Left renal cortex interstitium (tissue), 4 donors: ENCODE results near the gene RAB22A. TPM values are rescaled to one million over a fixed set of nuclear protein-coding genes. Genes with fewer than 3 reads are reported as not detected.
A peak's percentile ranks its signal among the peaks of the same experiment; 100 is the strongest.
"Not testable (repeated sequence)": the region's sequence is repeated elsewhere in the genome, so short reads cannot be mapped to it uniquely, and the experiment has no call there.

Experiments used
- DNase-seq, 4 donors: peaks; one replicate each; pipeline ENCODE4 v3.0.0-alpha.2; 2013; ENCODE audit warnings: low read depth in 4 of 4, low spot score in 2 of 4, missing footprints in 1 of 4
- polyA plus RNA-seq, 4 donors: library from polyadenylated mRNA; unstranded; fragments of 120-200 nt; gene quantifications; one replicate each; pipeline ENCODE4 v1.2.1, GENCODE V29; 2013; ENCODE audit not compliant: insufficient read length in 4 of 4

Gene RAB22A
- polyA plus RNA-seq, 4 donors = 16.2 to 24.0 (median 19.1) TPM

DNA sequence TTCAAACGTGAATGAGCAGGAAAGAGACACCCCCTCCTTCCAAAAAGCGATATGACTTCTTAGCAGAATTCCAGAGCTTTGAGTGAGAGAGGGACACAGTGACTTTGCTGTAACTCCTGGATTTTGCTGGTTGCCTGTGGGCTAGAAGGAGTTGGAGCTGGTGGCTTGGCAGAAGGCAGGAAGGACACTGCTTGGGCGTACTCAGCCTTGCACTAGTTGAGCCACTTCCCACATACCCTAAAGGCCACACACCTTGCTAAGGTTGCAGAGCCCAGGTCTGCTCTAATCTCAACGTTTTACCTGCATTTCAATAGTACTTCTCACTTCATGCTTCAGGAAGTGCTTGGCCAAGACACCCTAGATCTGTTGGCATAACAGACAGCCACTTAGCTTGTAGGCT is 30.6 kb downstream of the RAB22A start:
- no peak for DNase-seq

DNA sequence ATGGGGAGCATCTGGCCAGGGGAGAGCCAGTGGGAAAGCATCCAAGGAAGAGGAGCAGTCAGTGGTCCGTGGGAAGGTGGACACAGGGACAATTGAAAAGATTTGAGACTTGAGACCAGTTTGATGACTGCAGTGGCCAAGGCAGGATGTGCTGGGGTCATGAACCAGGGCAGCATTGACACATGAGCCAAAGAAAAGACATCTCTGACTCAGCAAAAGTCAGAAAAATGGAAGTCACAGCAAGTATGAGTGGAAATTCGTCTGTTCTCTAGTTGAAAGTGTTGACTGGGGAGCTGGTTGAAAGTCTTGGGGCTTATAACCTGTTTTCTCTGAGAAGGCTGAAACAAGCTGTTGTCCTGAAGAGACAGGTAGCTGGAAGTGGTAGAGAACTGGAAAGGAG is 31.3 kb downstream of the RAB22A start:
- no peak for DNase-seq

DNA sequence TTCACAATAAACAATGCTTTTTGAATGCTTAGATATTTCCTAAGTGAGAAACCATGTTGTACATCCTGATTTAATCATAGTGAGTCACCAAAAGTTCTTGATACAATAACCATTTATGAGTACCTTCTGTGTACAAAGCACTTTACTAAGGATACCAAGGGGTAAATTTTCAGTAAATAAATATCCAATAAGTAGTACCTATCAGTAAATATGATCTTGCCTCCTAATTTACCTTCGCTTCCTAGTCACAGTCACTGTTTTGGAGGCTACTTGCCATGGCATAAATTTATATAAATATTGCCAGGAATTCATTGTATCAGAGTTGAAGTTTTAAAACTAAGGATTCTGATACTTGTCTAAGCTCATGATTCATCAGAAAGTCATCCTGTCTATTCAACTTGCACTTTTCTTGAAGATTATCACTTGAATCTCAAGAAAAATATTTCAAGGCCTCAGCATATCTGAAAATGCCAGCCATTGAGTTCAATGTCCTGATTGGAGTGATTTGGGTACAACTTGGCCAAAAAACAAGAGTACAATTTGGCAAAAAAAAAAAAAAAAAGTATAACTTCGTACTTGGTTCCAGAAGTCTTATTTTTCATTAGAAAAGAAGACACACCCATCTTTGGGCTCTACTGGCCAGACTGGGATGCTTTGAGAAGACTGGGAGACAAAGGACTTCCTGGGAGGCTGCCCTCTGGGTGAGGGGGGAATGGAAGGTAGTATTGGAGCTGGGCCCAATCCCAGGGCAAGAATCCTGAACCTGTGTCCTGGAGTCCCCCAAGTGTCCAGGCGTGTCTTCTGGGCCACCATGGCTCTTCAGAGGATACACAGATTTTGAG is 32.8 kb downstream of the RAB22A start:
- DNase-seq = no peak

DNA sequence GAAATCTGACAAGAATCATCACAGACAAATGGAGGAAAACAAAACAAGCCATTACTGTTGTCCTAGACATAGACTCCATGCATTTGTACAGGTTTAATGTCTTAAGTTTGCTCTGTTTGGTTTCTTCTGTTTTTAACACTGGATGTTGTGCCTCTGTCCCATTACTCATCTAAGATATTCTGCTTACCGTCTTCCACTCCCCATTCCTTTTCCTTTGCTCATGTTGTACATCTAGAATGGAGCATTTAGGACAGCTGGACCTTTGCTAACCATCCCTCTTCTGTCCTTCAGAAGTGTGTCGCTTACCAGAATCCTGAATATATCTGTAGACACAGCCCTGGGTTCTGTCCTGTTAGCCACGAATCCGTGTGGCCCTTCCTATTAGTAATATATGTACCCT is 35.2 kb downstream of the RAB22A start:
- no peak for DNase-seq

DNA sequence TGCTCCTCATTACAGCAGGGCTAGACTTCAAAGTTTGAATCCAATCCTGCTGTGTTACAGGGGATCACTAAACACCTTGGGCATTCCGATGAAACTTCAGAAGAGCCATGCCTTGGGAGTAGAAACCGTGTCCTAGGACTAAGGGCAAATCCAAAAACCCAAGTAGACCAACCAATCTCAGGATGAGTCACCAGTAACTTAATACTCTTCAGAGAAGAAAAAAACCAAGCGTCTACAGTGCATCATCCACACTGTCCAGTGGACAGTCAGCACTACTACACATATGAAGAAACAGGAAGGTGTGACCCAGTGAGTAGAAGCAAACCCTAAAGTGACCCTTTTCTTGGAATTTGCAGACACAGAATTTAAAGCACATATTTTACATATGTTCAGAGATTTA is 40.1 kb downstream of the RAB22A start:
- DNase-seq = no peak

DNA sequence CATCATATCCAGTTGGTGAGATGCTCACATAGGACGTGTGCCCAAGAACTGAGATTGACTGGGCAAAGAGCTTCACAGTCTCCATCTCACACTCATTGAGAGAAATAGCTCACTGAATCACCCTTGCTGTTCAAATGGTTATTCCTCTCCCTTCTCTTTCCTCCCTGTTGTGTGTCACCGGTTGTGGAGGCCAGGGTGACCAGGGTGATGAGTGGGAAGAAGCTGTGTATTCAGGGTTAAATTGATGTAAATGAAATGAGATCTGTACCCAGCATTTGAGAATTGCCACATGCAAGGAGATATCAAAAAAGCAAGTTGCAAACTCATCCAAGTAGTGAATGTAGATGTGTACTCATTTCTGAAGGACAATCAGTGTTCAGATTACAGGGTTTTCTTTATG is 43.0 kb downstream of the RAB22A start:
- DNase-seq = no peak

DNA sequence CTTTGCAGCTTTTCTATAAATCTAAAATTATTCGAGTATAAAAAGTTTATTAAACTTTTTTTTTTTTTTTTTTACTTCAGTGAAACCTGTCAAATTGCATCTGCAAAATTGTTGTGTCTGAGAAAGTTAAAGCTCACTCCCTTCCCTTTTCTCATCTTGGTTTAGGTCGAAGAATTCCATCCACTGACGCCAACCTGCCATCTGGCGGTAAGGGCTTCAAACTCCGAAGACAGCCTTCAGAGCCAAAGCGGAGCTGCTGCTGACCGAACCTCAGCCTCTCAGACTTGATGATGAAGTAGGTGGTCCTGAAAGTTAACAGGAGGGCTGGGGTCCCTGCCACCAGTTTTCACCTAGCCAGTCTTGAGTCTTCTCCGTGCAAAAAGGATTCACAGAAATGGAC is 49.9 kb downstream of the RAB22A start:
- DNase-seq = no peak

DNA sequence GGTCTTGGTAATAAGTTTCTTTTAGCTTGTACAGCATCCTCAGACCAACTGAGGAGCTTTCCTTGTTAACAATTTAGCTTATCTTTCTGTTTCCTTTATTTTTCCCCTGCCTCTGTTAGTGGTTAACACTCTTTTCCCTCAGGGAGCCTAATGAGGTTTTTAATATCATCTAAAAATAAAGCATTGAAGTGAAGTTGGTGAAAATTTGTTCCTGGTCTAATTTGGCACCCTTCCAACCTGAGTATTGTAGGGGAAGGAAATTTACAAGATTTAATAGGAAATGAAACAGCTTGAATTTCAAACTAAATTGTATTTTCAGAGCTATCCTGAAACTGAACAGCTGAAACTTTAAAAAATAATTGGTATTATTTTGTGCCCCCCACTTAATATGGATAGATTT is 51.4 kb downstream of the RAB22A start:
- no peak for DNase-seq

DNA sequence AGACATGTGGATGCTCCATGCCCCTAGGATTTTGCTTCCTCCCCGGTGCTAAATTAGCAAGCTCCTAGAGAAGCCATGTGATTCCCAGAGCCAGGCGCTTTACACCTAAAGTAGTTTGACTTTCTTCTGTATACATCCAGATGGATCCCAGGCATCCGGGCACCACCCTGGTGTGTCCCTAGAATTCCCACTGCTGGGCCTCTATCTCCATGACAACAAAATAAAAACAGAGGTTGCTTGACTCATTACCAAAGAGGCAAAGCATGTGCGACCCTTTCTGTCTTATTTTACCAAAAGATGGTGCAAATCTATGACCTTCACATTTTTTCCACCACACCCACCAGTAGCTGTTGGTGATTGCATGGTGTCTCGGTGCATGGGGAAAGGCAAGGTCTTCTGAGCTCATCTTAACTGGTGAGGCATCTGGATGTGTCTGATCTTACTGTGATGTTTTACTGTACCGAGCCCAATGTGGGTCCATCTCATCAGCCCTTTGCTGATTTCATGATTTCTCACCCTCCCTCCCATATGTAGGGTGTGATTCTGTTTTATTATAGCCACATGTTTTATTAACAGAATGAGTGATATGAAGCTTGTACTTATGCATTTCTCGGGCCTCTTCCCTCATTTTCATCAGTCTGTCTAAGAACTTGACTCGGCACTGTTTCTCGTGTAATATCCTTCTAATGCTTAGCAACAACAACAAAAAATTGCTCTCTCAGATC is 52.1 kb downstream of the RAB22A start:
- no peak for DNase-seq

DNA sequence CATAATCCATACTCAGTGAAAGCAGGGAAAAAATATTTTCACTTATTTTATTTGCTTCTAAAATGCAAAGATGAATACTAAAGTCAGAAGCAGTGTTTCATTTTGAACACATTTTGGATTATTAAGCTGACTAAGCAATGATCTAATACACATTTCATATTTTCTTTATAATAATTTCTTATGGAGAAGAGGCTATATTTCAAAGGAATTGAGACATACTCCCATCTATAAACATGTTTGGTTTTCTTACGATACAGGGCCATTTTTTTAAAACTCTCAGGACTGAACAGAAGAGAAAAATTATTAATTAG is 52.6 kb downstream of the RAB22A start:
- no peak for DNase-seq

DNA sequence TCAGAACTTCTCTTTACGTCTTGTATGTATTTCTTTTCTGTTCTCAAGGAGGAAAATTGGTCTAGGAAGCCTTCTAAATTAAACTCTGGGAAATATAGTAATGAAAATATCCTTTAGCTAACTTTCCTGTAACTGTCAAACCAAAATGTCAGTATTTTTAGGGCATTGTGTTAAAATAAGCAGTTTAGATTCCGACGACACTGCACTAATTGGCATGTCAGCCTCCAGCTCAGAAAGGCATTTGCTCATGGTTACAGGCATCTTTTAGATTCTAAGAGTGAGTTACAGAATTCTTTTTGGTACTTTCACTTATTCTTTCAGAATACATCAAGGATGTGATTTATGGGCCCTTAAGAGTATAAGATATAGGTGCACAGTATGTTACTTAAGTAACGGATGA is 53.5 kb downstream of the RAB22A start:
- DNase-seq = no peak

DNA sequence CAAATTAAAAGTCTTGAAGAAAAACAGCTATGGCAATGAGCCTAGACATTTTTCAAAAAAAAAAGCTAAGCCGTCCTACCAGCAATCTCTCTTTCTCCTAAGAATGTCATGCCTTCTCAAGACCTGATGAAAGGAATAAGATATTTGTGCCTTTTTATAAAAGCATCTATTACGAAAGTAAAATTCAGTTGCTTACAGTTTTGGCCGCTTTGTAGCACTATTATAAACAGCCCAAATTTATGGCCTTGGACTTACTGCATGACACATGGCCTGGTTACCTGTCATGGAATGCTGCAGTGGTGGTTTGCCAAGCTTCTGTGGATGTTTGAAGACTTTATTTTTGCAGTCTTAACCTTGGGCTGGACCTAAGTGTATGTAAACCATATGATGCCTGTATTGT is 57.4 kb downstream of the RAB22A start:
- DNase-seq = peak in 1 of 4 donors; percentile 36

DNA sequence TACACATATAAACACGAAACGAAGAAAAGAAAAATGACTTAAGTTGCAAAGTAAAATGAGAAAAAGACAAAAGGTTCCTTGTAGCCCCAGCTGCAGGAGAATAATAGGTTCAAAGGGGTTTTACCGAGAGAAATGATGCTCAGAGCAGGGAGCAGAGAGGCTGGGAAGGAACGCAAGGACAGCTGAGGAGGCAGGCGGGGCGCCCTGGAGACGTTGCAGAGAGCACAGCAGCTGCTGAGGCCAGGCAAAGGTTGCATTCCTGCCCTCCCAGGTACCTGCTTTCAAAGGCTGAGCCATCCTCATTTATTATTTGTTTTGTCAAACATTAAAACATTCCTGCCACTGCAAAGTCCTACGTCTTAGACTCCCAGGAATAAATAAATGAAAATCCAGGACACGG is 63.3 kb downstream of the RAB22A start:
- no peak for DNase-seq

DNA sequence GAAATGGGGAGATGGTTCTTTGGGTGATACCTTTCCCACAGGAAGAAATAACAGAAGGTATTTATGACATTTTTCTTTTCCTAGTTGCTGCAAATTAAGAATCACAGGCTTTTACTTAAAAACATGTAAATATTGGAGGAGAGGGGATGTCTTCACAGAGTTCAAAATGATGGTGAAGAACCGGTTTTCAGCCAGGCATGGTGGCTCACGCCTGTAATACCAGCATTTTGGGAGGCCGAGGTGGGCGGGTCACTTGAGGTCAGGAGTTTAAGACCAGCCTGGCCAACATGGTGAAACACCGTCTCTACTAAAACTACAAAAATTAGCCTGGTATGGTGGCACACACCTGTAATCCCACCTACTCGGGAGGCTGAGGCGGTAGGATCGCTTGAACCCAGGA is 63.8 kb downstream of the RAB22A start:
- DNase-seq = not testable (repeated sequence)

DNA sequence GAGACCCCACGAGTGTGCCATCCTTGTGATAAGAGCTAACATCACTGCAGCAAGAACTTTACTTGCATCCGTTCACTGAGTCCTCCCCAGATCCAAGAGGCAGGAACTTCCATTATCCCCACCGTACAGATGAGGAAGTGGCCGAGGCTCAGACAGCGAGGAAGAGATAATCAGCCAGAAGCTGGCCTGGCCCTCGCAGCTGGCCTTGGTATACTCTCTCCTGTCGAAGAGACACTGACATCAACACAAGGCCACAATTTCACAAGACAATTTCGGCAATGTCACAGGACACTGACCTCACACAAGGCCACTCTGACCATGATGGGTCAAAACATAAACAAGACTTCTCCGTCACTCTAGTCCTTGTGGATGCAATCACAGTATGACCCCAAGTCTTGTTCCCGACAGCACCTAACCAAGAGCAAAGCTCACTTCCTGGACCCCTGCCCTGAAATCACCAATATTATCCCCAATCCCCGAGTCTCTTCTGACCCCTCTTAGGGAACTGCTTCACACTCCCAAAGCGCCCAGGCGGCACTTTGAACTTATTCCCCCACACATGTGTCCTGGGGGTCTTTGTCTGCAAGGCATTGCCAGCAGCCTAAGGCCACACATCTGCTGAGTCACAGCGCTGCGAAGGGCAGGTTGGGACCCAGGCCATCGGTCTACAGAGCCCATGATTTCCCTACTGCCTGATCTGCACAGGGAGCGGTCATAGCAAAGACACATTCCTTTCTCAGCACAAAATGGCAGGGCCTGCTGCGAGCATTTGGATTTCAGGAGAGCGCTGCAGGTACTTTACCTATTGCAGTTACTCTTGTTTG is 64.7 kb downstream of the RAB22A start:
- no peak for DNase-seq

DNA sequence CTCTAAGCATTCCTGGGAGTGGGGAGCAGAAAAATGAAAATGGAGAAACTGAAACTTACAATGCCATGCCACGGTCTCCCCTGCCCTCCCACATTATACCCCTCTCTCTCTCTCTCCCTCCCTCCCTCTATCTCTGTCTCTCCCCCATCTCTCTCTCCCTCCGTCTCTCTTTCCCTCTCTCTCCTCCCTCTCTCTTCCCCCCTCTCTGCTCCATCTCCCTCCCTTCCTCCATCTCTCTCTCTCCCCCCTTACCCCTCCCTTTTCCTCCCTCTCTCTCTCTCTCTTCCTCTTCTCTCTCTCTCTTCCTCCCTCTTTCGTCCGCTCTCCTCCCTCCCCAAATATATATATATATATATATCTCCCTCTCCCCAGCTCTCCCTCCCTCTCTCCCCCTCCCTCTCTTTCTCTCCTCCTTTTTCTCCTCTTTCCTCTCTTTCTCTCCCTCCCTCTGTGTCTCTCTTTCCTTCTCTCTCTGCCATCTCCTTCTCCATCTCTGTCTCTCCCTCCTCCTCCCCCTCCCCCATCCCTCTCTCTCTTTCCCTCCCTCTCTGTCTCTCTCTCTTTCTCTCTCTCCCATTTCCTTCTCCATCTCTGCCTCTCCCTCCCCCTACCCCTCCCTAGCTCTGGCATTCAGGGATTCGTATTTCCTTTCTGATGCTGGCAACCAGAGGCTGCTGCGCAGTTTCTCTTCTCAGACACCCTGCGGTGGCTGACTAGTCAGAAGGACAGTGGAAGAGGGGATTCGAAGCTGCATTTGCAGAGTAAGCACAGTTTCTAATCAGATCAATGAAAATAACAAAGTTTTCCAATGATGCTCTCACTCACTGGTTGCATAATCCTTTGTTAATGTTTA is 65.6 kb downstream of the RAB22A start:
- no peak for DNase-seq

DNA sequence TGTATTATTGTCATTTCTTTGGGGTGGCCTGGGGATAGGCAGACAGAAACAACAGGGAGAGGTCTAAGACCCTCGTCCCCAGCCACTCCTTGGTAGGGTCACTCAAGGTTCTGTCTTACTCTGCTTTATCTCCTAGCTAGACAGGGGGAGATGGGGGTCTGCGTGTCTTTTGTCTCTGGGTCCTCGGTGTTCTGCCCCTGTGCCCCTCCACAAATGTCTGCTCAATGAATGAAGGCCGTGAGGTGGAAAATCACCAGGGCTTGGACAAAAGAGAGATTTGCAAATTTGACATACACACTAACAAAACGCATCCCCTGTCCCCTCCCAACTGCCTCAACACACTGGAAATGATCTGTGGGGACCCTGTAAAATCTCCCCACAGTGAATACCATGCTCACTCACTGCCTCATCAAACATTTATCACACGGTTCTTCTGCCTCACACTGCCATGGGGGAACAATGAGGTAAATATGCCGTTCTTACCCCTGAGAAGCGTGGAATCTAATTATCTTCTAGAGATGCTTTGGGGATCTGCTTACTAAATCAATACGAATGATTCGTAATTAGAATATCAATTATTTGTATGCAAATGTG is 66.3 kb downstream of the RAB22A start:
- DNase-seq = no peak

DNA sequence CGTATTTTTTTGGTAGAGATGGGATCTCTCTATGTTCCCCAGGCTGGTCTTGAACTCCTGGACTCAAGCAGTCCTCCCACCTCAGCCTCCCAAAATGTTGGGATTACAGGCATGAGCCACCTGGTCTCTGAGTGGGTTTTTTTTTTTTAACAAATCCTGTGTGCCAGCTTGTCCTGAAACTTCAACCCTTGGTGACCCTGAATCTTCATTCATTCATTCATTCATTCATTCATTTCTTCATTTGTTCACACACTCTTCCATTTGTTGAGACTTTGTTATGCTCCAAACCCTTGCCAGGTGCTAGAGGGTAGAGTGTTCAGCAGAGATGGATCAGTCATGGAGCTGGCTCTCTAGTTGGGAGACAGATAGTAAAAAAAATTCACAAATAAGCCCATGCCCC is 67.5 kb downstream of the RAB22A start:
- DNase-seq = no peak

DNA sequence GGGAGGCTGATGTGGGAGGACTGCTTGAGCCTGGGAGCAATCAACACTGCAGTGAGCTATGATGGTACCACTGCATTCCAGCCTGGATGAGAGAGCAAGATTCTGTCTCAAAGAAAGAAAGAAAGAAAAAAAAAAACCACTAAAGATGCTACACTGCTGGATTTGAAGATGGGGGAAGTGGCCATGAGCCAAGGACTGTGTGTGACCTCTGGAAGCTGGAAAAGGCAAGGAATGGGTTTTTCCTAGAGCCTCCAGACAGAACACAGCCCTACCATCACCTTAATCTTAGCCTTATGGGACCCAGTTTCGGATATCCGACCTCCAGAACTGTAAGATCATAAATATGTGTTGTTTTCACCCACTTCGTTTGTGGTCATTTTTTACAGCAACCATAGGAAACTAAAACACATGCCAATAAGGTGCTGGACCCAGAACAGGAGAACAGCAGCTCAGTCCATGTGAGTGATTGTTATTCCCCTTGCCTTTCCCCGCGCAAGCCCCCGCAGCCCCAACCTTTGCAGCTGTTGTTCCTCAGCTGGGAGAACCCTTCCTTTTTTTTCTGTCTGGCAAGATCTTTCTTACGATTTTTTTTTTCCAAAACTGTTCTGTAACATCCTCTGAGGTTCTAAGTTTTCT is 68.4 kb downstream of the RAB22A start:
- DNase-seq = no peak

DNA sequence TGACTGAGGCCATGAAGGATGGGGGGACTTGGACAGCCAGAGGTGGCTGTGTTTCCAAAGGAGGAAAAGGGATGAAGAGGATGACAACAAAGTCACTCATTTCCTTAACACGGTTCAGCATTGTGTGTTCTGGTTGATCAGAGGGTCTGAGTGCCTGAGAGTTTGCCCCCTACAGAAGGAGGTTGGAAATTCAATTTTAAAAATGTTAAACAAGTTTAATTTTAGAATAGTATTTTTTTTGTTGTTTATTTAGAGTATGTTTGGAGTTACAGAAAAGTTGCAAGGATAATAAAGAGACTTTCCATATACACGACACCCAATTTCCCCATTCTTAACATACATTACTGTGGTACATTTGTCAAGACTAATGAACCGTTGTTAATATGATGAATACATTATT is 69.2 kb downstream of the RAB22A start:
- no peak for DNase-seq
